Esophagus muscularis mucosa (tissue), 4 donors: Measurements from ENCODE around the gene ODR4.

Experiments
- CTCF ChIP-seq, 3 experiments: fragments of 200-600 bp in 2 of 3; fragments of 450-650 bp in 1 of 3; sonication (generic) in 2 of 3; IDR thresholded peaks; one replicate each; pipeline ENCODE4 v1.5.1; 2017 to 2019; ENCODE audit warnings: antibody characterized with exemption in 3 of 3, mild to moderate bottlenecking in 2 of 3, moderate library complexity in 1 of 3
- EP300 ChIP-seq: sonication (generic); formaldehyde crosslinking; IDR thresholded peaks from one replicate; pipeline ENCODE4 v1.6.1; 2017; ENCODE audit warnings: antibody characterized with exemption
- POLR2A ChIP-seq: fragments of 450-650 bp; IDR thresholded peaks from one replicate; pipeline ENCODE4 v1.6.1; 2017; ENCODE audit warnings: antibody characterized with exemption, moderate library complexity, mild to moderate bottlenecking, low read depth

GRCh38 chr1:186442651-186443375, 67.2 kb downstream of the ODR4 start:
- TF ChIP-seq CTCF (IDR thresholded peaks at IDR 0.05) (no peak), POLR2A (no peak), EP300 (no peak)
